GM12801 (cell line): Measurements from ENCODE around the gene ACSBG1.

Source experiments
- CTCF ChIP-seq: IDR thresholded peaks from one replicate; pipeline ENCODE4 v1.5.1; 2011; ENCODE audit warnings: control low read depth; ENCODE audit not compliant: insufficient read length; ENCODE audit errors: extremely low read depth

ACSBG1 gene

GRCh38 chr15:78209646-78210348 lies 24.6 kb downstream of the ACSBG1 start:
- no peak for TF ChIP-seq CTCF

DNA sequence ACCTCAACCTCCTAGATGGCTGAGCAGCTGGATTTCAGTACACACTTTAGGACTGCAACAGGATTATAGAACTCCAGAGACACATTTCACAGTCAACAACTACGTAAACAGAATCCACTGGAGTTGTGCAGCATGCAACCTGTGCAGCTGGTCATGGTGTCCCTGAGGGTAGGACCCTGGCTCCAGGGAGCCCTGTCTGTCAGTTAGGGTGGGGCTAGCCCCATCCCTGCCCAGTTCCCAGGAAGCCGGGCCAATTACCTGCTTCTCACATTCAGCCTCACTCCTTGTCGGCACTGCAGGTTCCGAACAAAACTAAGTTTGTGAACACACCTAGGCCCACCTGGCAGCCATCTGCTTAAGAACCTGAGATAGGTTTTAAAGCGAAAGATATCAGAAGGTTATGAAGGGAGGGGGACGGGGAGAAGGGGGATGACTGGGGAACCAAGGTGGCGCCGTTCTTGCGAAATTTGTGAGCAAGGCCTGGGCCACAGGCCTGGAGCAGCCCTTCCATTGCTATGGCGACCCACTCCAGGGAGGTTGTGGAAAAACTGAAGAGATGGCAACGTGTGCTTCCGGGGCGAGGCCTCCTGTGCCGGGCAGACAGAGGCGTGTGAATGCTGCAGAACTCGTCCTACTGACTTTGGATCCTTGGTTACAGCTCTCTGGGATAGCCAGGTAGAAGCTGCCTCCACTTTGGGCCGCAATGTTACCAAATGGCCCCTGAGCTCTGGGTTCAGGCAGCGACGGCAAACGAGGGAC lies 25.3 kb downstream of the ACSBG1 start:
- no peak for TF ChIP-seq CTCF

GRCh38 chr15:78208341-78208844 lies 26.0 kb downstream of the ACSBG1 start:
- TF ChIP-seq CTCF = no peak

DNA sequence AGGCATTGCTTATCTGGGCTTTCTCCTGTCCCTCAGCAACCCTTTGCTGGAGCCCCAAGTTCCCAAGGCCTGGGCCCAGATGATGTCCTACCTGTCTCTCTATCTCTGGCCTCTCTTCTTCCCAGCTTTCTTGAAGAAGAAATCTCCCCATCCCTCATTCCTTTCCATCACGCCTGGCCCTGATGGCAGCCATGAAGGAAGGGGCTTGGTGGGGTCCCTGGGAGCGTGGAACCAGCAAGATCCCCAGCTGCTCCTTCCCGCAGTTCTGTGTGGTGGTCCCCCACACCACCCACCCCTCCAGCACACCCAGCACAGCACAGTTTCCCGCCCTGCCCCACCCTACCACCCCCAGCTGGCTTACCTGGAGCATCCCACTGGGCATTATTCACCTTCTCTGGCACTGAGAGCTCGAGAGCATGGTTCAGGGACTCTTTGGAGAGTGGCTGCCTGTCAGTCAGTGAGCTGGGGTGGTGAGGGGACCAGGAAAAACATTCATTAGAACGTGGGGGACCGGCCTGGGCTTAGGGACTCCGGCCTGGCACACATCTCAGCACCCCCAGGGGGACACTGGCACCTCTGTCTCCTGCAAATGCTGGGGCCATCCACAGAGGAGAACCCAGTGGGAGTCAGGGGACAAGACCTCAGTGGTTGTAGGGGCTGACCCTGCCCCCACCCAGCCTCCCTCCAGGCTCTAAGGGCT lies 26.6 kb downstream of the ACSBG1 start:
- no peak for TF ChIP-seq CTCF

- TF ChIP-seq CTCF = no peak
Measured at GRCh38 chr15:78207110-78207458, 27.3 kb downstream of the ACSBG1 start.

DNA sequence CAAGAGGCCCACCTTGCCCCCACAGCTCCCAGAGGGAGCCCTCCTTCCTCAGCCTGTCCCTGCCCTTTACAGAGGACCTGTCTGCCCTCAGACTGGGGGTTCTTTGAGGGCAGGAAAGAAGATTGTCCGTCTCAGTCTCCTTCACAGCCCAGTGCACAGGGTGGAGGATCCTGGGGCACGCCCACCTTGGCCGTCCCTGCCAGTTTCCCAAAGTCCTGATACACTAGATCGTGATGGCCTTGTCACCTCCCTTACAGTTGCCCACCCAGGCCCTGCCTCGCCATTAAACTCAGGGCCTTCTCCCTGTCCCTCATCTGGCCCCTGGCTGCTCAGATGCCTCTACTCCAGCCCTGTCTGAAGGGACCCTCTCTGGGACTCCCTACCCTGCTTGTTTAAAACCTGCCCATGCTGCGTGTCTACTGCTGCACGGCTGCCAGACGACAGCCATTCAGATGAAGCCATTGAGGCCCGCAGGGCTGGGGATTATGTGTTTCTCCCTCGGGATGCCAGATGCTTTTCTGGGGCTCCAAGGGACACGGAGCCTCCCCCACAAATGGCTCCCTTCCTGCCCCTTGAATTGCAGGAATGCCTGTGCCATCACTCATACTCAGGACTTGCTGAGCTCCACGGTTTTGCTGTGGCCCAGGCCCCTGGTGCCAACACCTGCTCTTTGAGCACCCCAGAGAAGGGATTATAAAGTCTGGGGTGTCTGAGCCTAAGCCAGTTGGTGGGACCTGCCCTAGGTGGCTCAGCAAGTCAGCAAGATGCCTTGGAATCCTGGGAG lies 27.8 kb downstream of the ACSBG1 start:
- TF ChIP-seq CTCF = no peak
